SK-N-DZ (cell line): ENCODE measurements around the gene SEPTIN5. TPM values are rescaled to one million over a fixed set of nuclear protein-coding genes. Genes with fewer than 3 reads are reported as not detected.
"Not testable (repeated sequence)": the region's sequence is repeated elsewhere in the genome, so short reads cannot be mapped to it uniquely, and the experiment has no call there.

Experiments used
- DNase-seq: peaks from one replicate; pipeline ENCODE4 v3.0.0-alpha.2; 2015; ENCODE audit warnings: low spot score
- polyA plus RNA-seq, 2 experiments: library from polyadenylated mRNA; depleted of rRNA; stranded (reverse); fragments of >200 nt; gene quantifications; 2 replicates each; pipeline ENCODE4 v1.2.3, GENCODE V29; 2014

Gene SEPTIN5
- polyA plus RNA-seq (2014; cell fraction: cytosol; rRNA removed): 50.3 and 194 TPM in 2 replicates
- 107 and 111 TPM in 2 replicates for polyA plus RNA-seq (2014; cell fraction: nucleus; rRNA removed)

DNA sequence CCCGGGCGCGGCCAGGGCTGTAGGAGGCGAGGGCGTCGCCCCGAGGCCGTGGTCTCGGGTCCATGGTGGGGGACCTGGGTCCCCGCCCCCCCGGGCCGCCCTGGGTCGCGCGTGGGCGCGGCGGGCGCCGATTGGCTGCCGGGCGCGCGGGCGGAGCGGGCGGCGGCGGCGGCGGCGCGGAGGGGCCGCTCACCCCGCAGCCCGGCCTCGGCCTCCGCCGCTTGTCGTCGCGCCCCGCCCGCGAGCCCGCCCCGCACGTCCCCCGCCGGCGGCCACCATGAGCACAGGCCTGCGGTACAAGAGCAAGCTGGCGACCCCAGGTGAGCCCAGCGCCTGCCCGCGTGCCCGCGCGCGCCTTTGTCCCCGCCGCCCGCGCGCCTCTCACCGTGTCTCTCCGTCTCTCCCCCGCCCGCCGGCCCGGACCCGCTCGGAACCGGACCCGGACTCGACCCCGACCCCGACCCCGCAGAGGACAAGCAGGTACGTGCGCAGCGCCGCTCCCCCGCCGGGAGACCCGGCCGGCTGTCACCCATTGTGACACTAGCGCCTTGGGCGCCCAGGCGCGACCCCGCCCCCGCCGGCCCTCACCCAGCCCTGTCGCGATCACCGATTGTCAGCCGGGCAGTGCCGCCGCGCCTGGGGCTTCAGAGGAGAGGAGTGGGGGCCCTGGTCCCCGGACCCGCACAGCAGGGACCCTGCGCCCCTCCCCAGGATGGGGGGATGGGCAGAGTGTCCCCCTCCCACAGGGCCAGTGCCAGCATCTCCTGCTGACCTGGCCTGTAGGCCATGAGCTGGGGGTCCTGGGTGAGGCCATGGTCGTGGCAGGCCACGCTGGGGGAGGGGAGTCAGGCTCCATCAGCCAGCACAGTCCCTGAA, at the start of gene SEPTIN5:
TSS of gene SEPTIN5 (plus strand) at position 192 of the 876 bp plus-strand sequence. CDS start at position 278, 86 bp downstream.
- DNase-seq: no peak

DNA sequence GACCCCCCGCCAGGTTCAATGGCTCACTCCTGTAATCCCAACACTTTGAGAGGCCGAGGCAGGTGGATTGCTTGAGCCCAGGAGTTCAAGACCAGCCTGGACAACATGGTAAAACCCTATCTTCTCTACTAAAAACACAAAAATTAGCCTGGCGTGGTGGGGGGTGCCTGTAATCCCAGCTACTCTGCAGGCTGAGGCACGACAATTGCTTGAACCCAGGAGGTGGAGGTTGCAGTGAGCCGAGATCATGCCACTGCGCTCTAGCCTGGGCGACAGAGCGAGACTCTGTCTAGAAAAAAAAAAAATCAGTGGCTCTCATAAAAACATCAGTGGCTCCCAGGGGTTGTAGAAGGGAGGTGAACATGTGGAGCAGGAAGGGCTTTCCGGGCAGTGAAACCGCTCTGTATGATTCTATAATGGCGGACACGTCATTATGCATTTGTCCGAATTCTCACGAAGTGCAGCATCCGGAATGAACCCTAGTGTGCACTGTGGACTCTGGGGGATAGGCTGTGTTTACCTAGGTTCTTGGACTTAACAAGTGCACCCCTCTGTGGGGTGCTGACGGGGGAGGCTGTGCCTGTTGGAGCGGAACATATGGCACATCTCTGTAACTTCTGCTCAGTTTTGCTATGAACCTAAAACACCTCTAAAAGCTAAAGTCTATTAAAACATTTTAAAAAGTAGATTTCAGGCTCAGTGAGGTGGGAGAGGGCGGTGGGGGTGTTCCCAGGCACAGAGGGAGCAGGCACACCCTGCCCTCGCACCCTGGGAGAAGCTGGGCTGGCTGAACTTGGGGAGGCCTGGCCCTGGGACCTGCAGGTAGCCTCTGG, 49.1 kb upstream of the SEPTIN5 start:
- no peak for DNase-seq

DNA sequence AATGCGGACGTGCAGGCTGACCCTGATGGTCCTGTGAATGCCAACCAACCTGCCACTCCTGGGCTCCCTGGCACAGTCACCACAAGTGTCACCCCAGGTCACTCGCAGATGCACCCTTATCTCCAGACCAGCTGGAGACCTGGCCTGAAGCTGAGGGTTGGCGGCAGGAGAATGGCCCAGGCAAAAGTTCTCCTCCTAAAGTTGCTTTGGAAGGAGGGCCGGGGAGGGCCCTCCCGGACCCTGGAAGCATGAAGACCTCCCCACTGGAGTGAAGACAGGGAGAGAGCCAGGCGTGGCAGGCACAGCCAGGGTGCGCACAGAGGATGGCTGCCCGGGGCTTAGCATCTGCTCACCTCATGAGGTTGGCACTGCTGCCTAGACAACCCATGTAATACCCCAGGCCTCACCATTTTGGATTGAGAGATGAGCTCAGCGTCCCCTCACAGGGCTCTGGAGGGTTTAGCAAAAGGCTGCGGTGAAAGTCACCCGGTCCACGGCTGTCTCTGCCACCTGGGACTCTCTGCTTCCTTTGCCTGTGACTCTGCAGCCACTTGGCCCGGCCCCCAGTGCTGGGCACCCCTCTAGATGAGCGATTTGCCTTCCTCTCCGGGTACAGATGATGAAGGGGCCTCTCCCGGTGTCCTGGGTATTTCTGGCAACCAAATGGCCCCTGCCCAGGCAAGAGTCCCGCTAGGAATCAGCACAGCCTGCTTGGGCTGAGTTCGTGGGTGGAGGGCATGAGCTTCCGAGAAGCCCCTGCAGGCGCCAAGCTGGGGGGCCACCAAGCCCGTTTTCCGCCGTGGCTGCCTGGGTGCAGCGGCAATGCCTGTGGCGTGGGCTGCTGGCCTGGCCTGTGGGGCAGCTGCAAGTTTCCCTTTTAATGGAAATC, 48.3 kb upstream of the SEPTIN5 start:
- no peak for DNase-seq

DNA sequence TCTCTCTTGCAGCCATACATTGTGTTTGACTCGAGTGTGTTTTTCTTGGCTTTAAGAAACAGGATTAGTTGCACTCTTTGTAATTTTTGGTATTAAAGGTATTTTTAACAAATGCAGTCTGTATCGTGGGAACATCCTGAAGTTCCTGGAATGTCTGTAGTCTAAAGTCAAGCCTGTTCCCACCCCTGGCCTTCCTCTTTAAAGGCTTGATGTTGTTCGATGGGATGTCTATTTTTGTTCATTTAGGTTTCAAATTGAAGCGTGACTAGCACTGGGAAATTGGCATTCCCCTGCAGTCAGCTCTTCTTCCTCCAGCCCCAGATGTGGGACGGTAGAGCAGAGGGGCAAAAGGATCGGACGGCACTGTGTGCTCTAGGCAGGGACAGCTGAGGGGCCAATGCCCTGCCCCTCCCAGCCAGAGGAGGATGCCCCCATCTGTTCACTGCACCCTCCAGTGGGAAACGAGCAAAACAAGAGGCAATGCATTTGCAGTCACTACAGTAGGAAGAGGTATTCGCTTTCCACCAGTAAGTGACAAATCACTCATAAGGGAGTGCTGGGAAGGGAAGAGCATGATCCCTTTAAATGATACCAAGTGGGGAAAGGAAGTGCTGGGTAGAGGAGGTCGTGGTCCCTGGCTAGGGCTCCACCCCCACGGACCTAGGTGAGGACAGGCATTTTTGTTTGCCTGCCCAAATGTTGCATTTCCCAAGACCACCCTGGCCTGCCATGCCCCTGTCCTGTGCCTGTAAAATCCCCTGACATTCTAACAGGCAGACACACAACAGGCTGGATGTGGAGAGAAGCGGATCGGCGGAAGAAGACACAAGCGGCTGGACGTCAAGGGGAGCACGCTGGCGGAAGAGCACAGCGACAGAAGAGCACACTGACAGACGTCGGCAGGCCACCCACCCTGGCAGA, 47.4 kb upstream of the SEPTIN5 start:
- no peak for DNase-seq

GRCh38 chr22:19667872-19668740, 46.2 kb upstream of the SEPTIN5 start:
- DNase-seq: no peak

- DNase-seq: no peak
Observed at GRCh38 chr22:19668748-19669147, 45.6 kb upstream of the SEPTIN5 start.

DNA sequence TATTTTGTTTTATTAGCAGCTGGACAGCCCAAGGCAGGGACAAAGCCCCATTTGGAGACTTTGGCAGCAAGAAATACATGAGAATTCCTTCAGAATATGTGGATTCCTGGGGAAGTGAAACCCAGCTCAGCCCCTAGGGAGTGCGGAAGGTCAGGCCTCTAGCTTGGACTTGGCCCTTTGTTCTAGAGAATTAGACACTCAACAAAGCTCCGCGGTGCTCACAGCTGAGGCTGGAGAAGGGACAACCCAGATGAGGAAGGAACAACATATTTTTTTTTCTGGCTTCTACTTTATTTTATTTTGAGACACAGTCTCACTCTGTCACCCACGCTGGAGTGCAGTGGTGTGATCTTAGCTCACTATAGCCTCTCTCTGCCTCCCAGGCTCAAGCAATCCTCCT, 44.7 kb upstream of the SEPTIN5 start:
- DNase-seq: no peak

- no peak for DNase-seq
Observed at GRCh38 chr22:19671316-19671715, 43.0 kb upstream of the SEPTIN5 start.

DNA sequence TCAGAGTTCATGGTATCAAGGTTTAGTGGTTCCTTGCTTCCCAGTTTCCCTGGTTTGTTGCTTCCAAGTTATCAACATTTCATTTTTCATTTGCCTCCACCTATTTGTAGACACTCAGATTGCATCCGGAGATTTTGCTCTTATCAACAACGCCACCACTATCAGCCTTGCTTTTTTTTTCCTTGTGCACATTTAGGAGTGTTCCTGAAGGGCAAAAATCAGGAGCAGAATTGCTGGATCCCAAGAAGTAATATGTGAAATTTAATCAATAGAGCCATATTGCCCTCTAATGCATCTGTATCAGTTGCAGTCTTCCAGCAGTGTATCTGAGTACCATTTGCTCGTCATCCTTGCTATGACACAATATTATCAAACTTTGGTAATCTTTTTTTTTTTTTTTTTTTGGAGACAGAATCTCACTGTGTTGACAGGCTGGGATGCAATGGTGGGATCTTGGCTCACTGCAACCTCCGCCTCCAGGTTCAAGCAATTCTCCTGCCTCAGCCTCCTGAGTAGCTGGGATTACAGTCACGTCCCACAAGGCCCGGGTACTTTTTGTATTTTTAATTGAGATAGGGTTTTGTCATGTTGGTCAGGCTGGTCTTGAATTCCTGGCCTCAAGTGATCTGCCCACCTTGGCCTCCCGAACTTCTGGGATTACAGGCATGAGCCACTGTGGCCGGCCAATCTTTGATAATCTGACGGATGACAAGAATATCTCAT, 42.1 kb upstream of the SEPTIN5 start:
- DNase-seq: no peak

- DNase-seq: no peak
Observed at GRCh38 chr22:19673660-19674059, 40.6 kb upstream of the SEPTIN5 start.

- DNase-seq: no peak
Observed at GRCh38 chr22:19674129-19674928, 40.0 kb upstream of the SEPTIN5 start.

- no peak for DNase-seq
Observed at GRCh38 chr22:19674929-19675253, 39.4 kb upstream of the SEPTIN5 start.

DNA sequence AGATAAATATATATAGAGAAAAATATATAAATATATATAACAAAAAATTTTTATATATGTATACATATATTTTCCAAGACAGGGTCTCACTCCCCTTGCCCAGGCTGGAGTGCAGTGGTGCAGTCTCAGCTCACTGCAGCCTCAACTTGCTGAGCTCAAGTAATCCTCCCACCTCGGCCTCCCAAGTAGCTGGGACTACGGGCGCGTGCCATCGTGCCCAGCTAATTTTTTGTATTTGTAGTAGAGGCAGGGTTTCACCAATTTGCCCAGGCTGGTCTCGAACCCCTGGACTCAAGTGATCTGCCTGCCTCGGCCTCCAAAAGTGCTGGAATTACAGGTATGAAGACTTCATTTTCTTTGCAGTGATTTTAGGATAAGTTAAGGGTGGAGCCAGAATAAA, 38.9 kb upstream of the SEPTIN5 start:
- DNase-seq: no peak

- DNase-seq: not testable (repeated sequence)
Observed at GRCh38 chr22:19676437-19676836, 37.9 kb upstream of the SEPTIN5 start.

- no peak for DNase-seq
Observed at GRCh38 chr22:19678949-19679521, 35.3 kb upstream of the SEPTIN5 start.

DNA sequence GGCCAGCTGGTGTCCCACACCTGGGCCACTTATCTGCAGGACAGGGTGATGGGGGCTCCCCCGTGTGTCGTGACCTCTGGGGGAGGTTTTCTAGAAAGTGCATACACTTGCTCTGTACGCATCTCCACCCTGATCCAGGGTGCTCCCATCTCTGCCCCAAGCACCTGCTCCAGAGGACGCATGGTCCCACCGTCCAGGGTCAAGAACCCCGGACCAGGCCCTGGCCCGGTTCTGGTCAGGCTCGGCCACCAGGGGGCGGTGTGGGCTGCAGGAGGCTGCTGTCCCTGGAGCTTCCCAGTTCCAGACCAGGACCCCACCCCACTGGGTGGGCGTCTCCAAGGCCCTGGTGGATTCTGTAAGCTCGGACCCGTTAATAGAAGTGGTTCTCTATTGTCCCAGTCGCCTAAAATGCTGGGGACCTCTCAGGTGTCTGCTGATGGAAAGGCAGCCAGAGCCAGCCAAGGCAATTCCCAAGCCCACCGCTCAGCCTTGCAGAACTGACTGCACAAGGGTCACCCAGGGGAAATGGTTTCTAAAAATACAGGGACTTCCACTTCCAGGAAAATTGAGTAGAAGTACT, 34.7 kb upstream of the SEPTIN5 start:
- DNase-seq: no peak

DNA sequence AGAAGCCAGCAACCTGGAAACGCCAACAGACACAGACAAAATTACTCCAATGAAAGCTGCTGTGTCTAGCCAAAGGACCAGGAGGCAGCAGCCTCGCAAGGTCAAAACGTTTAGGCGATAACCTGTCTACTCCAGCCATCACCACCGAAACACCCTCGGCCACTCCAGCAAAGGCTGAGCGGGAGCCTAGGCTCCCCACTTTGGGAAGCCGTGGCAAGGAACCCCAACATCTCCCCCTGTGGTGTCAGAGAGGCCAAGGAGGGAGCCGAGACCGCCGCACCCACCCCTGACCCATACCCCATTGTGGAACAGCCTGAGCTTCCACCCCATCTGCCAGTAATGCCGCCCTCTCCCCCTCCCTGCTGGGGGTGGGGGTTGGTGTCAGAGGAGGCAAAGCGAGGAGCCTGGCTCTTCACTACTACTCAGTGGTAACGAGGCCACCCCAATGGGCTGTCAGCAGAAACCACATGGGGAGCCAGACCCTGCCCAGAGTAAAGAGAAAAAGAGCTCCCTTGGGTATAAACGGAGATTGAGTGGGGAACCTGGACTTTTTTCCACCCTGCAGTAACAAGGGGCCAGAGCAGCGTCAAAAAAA, 33.9 kb upstream of the SEPTIN5 start:
- no peak for DNase-seq
